H1 (cell line): Measurements from ENCODE around the gene RPL18A. TPM values are rescaled to one million over a fixed set of nuclear protein-coding genes. Genes with fewer than 3 reads are reported as not detected.

Source experiments
- CHD7 ChIP-seq: fragments of 300-600 bp; sonication (generic); IDR thresholded peaks from 2 replicates; pipeline ENCODE4 v1.7.1; 2012; ENCODE audit warnings: low read length, moderate library complexity, mild to moderate bottlenecking, inconsistent platforms; ENCODE audit not compliant: insufficient replicate concordance
- KDM1A ChIP-seq: fragments of 200-600, 300-600 bp; sonication (generic); IDR thresholded peaks from 2 replicates; pipeline ENCODE4 v1.7.1; 2016; ENCODE audit warnings: mild to moderate bottlenecking, low read length, borderline replicate concordance
- POLR2A ChIP-seq, 2 experiments: IDR thresholded peaks; 1 replicate in 1 of 2; 2 replicates in 1 of 2; pipeline ENCODE4 v1.6.1; 2011; ENCODE audit warnings: low read depth in 2 of 2, low read length in 2 of 2, mild to moderate bottlenecking in 2 of 2; ENCODE audit errors: control extremely low read depth in 1 of 2
- TAF7 ChIP-seq: optimal IDR thresholded peaks from 2 replicates; pipeline ENCODE3; 2011; ENCODE audit warnings: low read depth, mild to moderate bottlenecking, inconsistent platforms, low read length, moderate library complexity, borderline replicate concordance
- polyA plus RNA-seq, 7 experiments: library from polyadenylated mRNA; depleted of rRNA in 3 of 7; stranded (reverse) in 5 of 7; unstranded in 2 of 7; fragments of >200 nt in 5 of 7; fragments of 200-250 nt in 2 of 7; gene quantifications; 1 replicate in 5 of 7; 2 replicates in 1 of 7; 4 replicates in 1 of 7; pipeline versions ENCODE4 v1.2.1 to v1.2.3, GENCODE V29; 2011 to 2013; ENCODE audit warnings: missing spikeins in 2 of 7, mixed read lengths in 2 of 7
- total RNA-seq: library from RNA; stranded (reverse); fragmentation: NEBNext Ultra II Directional; extraction: Animal tissue kit (Norgen Biotek cat#: 25700); gene quantifications from 2 replicates; pipeline ENCODE4 v1.2.1, GENCODE V29; 2021

RPL18A gene
- total and polyA plus RNA-seq, 2 of the 8 experiments (the other 6 are each of a cell fraction or from before 2014, with no cell fraction given), result 2,749 to 3,938 TPM

DNA sequence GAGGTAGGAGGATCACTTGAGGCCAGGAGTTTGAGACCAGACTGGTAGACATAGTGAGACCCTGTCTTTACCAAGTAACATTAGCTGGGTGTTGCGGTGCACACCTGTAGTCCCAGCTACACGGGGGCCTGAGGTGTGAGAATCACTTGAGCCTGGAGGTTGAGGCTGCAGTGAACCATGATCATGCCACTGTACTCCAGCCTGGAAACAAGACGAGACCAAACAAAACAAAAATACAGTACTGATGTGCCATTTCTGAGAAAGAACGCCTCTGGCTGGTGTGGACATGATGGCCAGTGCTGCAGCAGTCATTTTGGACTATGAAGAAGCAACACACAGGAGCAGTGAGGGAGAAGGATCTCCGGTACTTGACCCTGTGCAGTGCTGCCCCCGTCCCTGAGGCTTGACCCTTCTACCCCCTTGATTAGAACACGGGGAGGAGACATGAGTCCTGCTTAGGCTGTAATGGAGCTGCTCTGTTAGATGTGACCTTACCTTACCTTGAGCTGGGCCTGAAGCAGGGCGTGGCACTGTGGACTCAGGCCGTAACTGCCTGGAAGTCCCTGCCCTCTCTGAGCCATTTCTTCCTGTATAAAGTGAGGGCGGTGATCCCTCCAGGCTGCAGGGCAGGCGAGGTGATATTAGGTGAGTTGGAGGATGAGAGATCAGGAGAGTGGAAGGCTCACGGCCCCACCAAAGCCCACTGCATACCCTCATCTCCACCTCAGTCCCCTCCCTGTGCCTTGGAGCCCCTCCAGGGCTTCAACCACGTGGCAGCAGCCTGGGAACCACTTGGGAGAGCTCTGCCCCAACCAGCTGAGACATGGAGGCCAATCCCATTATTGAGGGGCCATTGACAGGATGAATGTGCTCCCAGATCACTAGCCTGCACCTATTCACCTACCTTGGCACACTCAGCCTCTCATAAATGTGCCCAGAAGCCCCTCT lies 5.9 kb downstream of the RPL18A start (continued):
- TF ChIP-seq POLR2A (IDR thresholded peaks at IDR 0.05; ENCODE audit: control extremely low read depth in 1 of 2, low read depth in 2 of 2, low read length in 2 of 2) (peak; percentile 81 to 92), CHD7 (peak; percentile 78), TAF7 (peak; percentile 50), KDM1A (no peak)
- TF ChIP-seq, all 59 proteins: peak for 7
